Right atrium auricular region (tissue), 2 donors: ENCODE measurements around the gene TBXA2R. TPM values are rescaled to one million over a fixed set of nuclear protein-coding genes. Genes with fewer than 3 reads are reported as not detected.

Experiments
- DNase-seq: peaks from one replicate; pipeline ENCODE4 v3.0.0-alpha.2; 2019; ENCODE audit warnings: low spot score
- H3K27ac ChIP-seq, 2 donors: fragments of 200-600 bp; sonication (generic); 1 replicate in 1 of 2; 2 replicates in 1 of 2; pipeline ENCODE4 v1.5.1; 2016 to 2019
- H3K27me3 ChIP-seq, 2 donors: fragments of 200-600 bp; sonication (generic); one replicate each; pipeline versions ENCODE4 v1.5.1 to v1.6.0; 2017 to 2019
- H3K36me3 ChIP-seq: fragments of 200-600 bp; sonication (generic); one replicate; pipeline ENCODE4 v1.5.1; 2016
- H3K4me1 ChIP-seq, 2 donors: fragments of 200-600 bp; sonication (generic); one replicate each; pipeline versions ENCODE4 v1.5.1 to v1.6.0; 2017 to 2019
- H3K4me3 ChIP-seq, 2 donors: fragments of 200-600 bp; sonication (generic); 1 replicate in 1 of 2; 2 replicates in 1 of 2; pipeline ENCODE4 v1.5.1; 2017 to 2019; ENCODE audit warnings: mild to moderate bottlenecking in 1 of 2, moderate library complexity in 1 of 2
- H3K9me3 ChIP-seq, 2 donors: fragments of 200-600 bp; sonication (generic); one replicate each; pipeline ENCODE4 v1.5.1; 2019
- total RNA-seq, 2 donors: library from RNA; depleted of rRNA; stranded (reverse); fragments of >200 nt; gene quantifications; one replicate each; pipeline ENCODE4 v1.1.0, GENCODE V29; 2016
- TF ChIP-seq, protein P1 (sequence below), 2 donors: fragments of 200-600 bp; sonication (generic); IDR thresholded peaks; one replicate each; pipeline ENCODE4 v1.5.1; 2019; ENCODE audit warnings: antibody characterized with exemption in 2 of 2

TBXA2R gene
- total RNA-seq, 2 donors from 2014 or later, result 0.67 to 1.1 TPM

- Histone ChIP-seq H3K27me3 (no peaks in the 10 kb centered on the region), H3K9me3 (no peaks in the 10 kb centered on the region), H3K4me1 (peaks cover 0 to 30% of the 10 kb centered on the region in 2 donors), H3K4me3 (peak overlapping the region; percentile 85 to 98), H3K27ac (peak overlapping the region; percentile 92 to 93), H3K36me3 (peaks cover 20% of the 10 kb centered on the region)
- DNase-seq, result no peak
- TF ChIP-seq, protein P1, sequence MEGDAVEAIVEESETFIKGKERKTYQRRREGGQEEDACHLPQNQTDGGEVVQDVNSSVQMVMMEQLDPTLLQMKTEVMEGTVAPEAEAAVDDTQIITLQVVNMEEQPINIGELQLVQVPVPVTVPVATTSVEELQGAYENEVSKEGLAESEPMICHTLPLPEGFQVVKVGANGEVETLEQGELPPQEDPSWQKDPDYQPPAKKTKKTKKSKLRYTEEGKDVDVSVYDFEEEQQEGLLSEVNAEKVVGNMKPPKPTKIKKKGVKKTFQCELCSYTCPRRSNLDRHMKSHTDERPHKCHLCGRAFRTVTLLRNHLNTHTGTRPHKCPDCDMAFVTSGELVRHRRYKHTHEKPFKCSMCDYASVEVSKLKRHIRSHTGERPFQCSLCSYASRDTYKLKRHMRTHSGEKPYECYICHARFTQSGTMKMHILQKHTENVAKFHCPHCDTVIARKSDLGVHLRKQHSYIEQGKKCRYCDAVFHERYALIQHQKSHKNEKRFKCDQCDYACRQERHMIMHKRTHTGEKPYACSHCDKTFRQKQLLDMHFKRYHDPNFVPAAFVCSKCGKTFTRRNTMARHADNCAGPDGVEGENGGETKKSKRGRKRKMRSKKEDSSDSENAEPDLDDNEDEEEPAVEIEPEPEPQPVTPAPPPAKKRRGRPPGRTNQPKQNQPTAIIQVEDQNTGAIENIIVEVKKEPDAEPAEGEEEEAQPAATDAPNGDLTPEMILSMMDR (IDR thresholded peaks at IDR 0.05), result no peak
Measured at GRCh38 chr19:3625996-3626472, 19.4 kb upstream of the TBXA2R start.

DNA sequence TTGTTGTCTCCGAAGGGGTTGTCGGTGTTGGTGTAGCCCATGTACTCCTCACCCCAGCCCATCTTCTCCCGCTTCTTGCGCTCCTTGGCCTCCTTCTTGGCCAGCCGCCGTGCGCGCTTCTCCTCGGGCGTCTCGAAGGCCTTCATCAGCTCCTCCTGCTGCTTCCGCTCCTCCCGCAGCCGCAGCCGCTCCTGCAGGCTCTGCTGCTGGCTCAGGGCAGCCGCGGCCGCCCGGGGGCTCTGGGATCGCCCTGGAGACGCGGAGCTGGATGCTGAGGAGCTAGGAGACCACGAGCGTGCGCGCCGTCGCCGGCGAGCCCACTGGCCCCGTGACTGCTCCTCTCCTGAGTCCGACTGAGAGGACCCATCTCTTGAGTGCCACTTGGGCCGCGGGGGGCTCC is 17.0 kb upstream of the TBXA2R start:
- TF ChIP-seq, protein P1 (IDR thresholded peaks at IDR 0.05), result no peak
- Histone ChIP-seq H3K36me3 (peaks cover 24% of the 10 kb centered on the region), H3K4me3 (no peak overlapping the region), H3K9me3 (no peaks in the 10 kb centered on the region), H3K4me1 (peaks cover 0 to 31% of the 10 kb centered on the region in 2 donors), H3K27ac (no peak overlapping the region), H3K27me3 (no peaks in the 10 kb centered on the region)
- no peak for DNase-seq

GRCh38 chr19:3622224-3622623 is 15.5 kb upstream of the TBXA2R start:
- no peak overlapping the region for H3K4me3 ChIP-seq
- H3K27ac ChIP-seq, result no peak overlapping the region
- H3K27me3 ChIP-seq, result no peaks in the 10 kb centered on the region
- peaks cover 0 to 40% of the 10 kb centered on the region in 2 donors for H3K4me1 ChIP-seq
- peaks cover 28% of the 10 kb centered on the region for H3K36me3 ChIP-seq
- no peak for DNase-seq
- H3K9me3 ChIP-seq, result no peaks in the 10 kb centered on the region
- TF ChIP-seq, protein P1 (IDR thresholded peaks at IDR 0.05), result no peak

DNA sequence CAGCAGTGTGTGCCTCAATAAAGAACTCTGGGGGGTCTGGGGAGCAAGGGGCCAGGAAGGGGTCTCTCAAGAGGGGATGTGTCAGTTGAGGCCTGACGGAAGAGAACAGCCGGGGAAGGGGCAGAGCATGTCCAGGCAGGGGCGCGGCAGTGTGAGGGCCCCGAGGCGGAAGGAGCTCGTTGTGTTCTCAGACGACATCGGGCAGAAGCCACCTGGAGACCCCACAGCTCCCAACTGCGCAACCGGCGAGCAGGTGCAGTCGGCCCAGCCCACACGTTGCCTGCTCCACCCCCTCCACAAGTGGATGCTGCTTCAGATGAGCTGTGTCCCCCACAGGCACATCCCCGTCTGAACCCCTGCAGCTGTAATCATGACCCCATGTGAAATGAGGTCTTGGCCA is 15.0 kb upstream of the TBXA2R start:
- TF ChIP-seq, protein P1 (IDR thresholded peaks at IDR 0.05), result no peak
- Histone ChIP-seq H3K36me3 (peaks cover 28% of the 10 kb centered on the region), H3K27ac (no peak overlapping the region), H3K27me3 (no peaks in the 10 kb centered on the region), H3K4me3 (no peak overlapping the region), H3K4me1 (peaks cover 0 to 38% of the 10 kb centered on the region in 2 donors), H3K9me3 (no peaks in the 10 kb centered on the region)
- DNase-seq, result no peak

DNA sequence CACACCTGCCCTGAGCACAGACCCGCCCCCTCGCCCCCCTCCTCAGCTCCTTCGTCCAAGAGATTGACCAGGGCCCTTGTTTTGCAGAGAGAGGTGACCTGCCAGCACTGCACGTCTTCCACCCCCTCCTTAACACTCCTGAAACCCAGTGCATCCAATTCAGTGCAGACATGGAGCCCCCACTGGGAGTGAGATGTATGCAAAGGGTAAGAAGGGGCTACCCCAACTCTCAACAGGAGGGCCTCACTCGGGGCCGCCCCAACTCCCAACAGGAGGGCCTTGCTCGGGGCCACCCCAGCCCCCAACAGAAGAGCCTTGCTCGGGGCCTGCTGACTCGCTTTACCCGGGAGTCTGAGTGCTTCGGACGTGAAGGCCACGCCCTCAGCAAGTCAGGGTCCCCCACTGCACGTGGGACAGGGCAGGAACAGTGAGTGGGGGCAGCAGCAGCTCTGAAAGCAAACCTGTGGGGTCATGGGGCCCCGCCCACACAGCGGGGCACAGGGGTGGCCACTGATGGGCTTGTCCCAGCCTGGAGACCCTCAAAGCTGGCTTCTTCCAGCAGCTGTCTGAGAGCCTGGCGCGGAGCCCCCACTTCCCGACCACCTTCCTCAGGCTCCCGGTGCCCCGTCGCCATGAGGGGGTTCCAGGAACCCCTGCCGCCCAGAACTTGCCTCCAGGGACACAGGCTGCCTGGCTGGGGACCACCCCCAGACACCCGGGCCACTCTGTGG is 14.3 kb upstream of the TBXA2R start:
- Histone ChIP-seq H3K4me3 (no peak overlapping the region), H3K36me3 (peaks cover 28% of the 10 kb centered on the region), H3K4me1 (peaks cover 0 to 35% of the 10 kb centered on the region in 2 donors), H3K27me3 (no peaks in the 10 kb centered on the region), H3K9me3 (no peaks in the 10 kb centered on the region), H3K27ac (no peak overlapping the region)
- TF ChIP-seq, protein P1 (IDR thresholded peaks at IDR 0.05), result no peak
- no peak for DNase-seq
